GM19238 (cell line): ENCODE results near the gene SLC6A3.

Experiments
- DNase-seq: peaks from one replicate; pipeline ENCODE4 v3.0.0; 2011; ENCODE audit warnings: low spot score; ENCODE audit not compliant: insufficient read length

The SLC6A3 gene

DNA sequence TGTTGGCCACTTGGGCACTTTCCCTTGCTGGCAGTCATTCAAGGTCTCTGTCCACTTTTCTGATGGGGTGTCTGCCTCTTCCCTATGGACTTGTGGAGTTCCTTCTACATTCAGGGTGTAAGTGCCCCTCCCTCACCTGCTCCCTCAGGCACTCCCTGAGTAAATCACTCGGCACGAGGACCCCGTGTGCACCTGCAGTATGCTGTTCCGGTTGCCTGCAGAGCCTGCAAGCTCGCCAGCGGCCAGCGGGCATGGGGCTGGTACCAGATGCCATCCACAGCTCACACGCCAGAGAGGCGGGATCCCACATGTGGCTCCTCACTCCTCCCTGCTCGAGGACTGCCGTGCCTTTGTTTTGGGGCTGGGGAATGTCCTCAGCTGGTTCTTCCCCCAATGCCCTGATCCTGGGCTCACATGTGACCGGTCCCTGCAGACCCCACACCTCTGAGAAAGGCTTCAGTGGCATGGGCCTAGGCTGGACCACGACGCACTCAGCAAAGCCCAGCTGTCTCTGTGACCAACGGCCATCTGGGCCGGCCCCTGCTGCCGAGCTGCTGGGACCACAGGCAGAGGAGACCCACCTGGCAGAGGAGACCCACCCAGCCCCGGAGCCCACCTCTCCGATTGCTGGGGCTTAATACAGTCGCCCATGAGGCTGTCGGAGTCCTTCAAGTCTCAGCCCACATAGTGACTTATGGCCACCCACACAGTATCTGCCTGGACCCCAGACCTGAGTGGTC is 54.2 kb downstream of the SLC6A3 start:
- no peak for DNase-seq

DNA sequence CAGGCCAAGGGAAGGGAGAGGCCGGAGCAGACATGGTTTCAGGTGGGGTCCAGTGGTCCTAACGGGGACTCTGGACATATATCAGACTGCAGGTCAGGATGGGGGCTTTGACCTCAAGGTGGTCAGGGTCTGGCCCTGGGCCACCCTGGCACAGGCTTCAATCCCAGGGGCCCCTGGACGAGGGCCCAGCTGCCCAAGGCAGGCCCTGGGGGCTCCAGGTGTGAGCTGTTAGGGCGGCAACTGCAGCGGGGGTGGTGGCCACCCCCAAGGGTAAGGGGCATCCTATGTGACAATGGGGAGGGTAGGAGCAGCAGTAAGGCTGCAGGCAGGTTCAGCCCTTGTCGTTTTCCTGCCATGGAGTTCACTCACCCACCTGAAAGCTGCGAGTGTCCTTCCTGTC is 54.9 kb downstream of the SLC6A3 start:
- DNase-seq, result no peak

DNA sequence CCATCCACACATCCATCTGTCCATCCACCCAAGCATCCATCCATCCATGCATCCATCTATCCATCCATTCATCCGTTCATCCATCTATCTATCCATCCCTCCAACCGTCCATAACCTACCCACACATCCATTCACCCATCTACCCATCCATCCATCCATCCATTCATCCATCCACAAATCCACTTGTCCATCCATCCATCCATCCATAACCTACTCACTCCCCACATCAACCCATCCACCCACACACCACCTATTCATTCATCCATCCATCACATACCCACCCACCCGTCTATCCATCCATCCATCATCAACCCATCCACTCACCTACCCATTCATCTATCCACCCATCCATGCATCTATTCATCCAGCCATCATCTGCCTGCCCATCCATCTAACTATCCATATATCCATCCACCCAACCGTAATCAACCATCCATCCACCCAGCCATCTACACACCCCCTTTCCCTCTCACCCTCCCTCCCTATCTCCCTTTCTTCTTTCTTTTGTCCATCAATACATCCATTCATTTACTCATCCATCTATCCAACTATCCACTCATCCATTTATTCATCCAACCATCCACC is 56.8 kb downstream of the SLC6A3 start:
- DNase-seq, result no peak

DNA sequence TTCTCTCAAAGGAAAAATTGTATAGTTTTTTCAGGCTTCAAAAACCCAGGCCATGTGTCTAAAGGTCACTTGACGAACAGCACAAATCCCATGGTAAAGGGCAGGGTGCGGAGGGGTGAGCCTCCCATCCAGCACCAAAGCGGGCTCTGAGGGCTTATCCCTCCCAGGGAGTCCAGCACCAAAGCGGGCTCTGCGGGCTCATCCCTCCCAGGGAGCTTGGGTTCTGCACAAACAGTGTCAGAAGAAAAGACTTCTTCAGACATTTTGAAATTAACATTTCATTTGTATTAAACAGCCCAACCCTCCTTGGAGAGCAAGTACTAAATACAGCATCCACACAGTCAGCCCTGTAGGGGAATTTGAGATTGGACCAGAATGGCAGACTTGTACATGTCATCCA is 57.4 kb downstream of the SLC6A3 start:
- DNase-seq, result no peak

DNA sequence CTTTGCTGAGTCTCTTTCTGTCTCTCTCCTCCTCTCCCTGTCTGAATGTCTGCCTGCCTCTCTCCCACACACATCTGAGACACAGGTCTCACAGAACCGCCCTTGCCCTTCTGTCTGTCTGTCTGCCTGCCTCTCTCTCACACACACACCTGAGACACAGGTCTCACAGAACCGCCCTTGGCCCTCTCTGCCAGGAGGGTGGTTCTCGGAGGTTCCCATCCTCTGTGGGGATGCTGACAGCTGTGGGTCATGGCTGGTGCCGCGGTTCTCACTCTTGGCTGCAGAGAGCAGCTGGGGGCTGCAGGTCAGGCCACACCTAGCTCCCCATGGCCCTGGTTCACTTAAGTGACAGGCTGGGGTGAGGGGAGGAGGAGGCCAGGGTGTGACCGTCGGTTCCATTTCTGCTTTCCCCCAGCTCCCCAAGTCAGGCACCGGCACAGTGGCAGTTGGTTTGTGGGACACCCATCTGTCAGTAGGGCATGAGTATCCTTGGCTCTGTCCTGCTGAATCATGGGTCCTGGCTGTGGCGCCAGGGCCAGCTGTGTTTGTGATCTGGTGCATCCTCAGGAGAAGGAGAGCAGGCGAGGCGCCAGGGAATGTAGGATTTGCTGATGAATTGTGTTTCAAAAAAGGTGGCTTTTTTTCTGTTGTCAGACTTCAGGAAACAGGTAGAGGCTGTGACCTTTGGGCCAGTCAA is 58.0 kb downstream of the SLC6A3 start:
- DNase-seq, result no peak

DNA sequence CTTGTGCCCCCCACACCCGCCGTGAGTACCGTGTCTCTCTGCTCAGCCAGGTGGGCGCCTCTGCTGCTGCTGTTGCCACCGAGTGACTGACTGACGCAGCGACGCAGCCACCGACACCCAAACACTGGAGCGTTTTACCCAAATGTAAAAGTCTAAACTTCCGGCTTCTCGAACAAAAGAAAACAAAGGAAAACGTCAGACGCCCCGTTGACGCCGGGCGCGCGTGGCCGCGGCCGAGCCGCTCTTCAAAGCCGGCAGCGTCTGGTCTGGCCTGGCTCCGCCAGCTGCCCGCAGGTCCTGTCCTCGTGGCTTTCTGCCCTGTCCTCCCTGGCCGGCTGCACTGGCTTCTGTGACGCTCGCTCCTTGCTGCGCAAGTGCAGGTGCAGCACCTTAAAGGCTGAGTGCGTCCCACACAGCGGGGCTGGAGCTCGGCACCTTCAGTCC is 58.9 kb downstream of the SLC6A3 start:
- DNase-seq, result peak; percentile 53

DNA sequence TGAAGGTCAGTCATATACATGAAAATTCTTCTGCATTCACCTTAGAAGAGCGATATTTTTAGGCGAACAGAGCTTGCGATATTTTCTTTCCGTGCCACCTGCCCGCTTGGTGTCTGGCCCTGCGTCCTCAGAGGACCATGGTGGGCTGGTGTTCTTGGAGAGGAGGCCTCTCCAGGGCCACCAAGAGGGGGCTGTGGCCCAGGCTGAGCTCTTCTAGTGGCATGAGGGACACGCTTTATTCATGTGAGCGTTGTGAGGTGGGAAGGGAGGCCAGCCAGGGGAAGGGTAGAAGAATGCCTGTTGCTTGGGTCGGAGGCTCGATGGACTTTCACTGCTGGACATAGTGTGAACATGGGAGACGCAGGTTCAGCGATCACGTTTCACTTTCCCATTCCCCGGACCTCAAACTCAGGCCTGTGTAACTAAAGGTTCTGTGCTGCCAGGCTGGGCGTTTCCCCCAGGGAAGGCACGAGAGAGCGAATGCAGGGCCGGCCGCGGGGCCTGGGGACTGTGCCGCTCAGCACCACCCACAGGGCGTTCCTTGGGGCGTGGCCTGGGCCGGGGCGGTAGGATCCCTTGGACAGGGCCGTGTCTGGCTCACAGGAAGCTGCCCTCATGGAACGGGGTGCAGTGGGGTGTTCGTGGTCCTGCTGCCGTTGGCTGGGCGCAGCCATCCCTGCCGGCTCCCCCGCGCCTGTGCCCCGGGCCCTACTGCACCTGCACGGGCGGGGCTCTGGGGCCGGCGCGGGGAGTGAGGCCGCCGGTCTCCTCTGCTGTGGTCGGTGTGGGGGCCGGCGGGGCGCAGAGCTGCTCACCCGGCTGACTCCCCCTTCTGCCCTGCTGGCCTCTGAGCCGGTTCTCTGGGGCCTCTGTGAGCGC is 59.6 kb downstream of the SLC6A3 start:
- DNase-seq, result peak; percentile 83

DNA sequence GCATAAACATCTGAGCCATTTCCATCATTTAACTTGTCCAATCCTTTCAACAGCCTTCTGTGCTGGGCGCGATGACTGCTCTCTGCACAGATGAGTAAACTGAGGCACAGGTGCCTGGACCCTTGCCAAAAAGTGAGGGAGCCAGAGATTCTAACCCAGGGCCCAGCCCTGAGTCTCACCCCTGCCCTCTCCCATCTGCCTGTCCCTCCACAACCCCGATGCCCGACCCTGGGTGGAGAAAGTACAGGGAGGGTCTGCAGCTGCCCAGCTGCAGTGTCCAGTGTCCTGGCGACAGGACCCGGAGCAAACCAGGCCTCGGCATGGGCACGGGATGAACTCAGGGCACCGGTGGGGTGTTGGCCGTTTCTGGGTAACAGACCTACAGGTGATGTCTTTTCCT is 60.7 kb downstream of the SLC6A3 start:
- no peak for DNase-seq

DNA sequence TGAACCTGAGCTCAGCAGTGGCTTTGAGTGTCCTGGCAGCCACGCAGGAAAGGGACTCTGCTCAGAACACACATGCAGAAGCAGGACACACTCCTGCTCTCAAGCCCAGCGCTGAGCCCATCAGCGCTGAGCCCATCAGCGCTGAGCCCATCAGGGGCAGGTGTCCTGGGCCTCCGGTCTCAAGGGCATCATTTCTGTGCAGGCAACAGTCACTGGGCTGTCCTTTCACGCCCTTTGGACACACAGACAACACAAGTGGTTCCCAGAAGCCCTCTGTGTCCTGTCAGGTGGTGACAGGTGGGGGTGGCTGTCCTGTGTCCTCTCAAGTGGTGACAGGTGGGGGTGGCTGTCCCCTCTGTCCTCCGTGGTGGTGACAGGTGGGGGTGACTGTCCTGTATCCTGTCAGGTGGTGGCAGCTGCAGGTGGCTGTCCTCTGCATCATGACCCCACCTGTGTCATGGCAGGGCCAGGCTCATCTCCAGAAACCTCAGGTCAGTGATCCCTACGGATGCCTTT is 61.3 kb downstream of the SLC6A3 start:
- no peak for DNase-seq

DNA sequence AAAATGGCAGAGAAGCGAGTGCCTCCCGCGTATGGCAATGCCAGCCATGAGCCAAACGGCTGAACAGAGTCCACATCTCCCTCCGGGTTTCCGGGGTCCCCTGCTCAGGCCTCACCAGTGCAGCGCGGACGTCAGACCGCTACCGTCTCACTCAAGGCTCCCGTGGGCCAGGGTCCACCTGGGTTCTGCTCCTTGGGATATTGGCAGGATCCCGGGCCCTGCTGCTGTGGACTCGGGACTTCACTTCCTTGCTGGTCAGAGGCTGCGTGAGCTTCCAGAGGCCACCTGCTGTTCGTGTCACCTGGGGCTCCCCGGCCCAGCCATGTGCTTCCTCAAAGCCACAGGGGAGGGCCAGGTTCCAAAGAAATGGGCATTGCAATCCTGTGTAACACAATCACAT is 61.9 kb downstream of the SLC6A3 start:
- no peak for DNase-seq

DNA sequence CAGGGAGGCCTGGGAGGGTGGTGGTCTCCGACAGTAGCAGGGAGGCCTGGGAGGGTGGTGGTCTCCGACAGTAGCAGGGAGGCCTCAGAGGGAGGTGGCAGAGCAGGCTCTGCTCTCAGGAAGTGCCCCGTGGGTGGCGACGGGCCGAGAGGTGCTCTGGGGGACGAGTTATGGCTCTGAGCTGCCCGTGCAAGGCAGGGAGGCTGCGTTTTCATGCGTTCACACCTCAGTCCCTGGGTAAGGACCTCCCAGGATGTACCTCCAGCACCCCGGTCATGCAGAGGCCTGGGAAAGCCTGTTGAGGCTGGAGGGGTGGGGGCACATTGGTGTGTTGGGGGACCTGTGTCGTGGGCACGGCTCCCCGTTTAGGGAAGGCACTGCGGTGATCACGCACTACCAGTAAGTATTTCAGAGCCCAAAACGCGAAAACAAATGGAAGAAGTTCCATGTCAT is 63.0 kb downstream of the SLC6A3 start:
- no peak for DNase-seq

DNA sequence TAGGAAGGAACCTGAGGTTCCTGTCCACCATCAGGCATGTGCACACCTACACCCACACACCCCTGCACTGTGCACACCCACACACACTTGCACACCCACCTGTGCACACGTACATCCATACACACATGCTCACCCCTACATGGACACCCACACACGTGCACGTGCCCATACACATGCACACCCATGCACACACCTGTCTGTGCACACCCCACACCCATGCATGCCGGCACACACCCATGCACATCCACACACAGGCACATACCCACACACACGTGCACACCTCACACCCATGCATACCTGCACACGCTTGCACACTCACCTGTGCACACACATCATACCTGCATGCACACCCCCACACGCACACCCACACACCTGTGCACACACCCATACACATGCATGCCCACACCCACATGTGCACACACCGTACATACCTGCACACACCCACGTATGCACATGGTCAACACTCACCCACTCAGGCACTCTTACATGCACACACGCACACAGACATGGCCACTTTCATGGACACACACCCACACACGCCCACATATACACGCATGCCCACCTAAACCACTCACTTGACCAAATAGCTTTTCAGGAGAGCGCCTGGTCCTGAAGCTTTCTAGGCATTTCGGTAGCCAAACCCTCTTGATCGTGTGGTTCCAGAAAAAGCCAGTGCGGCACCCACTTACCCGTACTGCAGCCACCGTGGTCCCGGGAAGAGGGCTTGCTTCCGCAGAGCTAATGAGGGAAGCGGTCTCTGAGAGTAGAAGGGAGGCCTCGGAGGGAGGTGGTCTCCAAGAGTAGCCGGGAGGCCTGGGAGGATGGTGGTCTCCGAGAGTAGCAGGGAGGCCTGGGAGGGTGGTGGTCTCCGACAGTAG is 63.6 kb downstream of the SLC6A3 start:
- DNase-seq, result no peak

DNA sequence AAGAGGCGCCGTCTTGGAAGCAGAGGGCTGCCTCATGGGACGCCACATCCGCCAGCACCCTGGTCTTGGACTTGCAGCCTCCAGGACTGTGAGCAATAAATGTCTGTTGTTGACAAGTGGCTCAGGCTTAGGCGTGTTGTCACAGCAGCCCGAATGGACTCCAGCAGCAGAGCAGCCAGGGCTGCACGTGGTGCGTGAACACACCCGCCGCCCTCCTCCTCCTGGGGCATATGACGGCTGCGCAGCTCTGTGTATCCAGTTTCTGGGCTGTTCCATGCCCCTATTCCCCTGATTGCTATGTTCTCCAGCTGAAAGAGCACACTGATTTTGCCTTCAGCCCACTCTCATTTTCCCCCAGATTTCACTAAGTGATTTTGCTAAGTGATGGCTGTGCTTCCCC is 64.3 kb downstream of the SLC6A3 start:
- DNase-seq, result no peak

DNA sequence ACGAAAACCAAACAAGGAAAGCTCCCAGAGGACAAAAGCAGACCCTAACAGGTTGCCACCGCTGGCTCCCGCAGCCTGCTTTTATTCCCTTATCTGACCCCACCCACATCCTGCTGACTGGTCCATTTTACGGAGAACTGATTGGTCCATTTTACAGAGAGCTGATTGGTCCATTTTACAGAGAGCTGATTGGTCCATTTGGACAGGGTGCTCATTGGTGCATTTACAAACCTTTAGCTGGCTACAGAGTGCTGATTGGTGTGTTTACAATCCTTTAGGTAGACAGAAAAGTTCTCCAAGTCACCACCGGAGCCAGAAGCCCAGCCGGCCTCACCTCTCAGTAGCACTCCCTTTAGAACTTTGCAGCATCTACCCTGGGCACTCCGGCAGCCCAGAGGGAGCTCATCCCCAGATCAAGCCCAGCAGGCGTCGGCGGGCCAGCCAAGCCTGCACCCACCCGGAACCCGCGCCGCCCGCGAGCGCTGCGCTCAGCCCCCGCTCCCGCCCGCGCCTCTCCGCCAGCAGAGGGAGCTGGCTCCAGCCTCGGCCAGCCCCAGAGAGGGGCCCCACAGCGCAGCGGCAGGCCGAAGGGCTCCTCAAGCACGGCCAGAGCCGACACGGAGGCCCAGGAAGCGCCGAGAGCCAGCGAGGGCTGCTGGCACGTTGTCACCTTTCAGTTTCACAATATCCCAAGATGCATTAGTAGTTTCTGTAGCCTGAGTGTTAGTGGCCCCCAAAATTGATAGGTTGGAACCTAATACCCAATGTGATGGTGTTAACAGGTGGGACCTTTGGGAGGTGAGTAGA is 65.0 kb downstream of the SLC6A3 start:
- no peak for DNase-seq

DNA sequence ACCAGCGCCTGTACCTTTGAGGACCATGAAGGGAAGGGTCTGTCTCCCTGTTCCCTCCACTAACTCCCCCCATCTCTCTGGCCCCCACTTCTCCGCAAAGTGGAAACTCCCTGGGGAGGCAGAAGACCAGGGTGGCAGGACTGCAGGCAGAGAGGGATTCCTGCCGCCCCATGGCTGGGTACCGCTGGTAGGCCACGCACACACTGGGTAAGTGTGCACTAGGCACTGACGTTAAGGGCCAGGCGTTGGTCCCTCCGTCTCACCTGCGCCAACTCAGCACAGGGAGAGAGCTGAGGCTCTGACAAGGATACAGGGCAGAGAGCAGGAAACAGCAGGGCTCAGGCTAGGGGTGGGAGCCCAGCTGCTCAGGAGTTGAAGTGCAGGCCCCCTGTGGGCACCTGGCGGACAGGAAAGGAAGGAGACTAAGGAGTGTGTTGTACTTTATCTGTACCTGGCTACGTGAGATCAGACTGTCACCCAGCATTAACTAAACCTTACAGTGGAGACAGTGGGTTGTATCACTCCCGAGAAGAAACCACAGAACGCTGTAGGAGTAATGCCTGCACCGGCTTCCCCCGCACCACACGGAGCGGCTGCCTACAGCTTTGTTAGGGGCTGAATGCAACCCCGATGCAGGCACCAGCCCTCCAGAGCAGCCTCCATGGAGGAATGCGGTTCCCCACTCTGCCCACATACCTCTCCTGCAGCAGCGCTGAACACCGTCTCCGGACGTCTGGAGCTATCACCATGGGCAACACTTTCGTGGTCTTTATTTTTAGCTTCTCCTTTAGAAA is 66.2 kb downstream of the SLC6A3 start:
- DNase-seq, result no peak

DNA sequence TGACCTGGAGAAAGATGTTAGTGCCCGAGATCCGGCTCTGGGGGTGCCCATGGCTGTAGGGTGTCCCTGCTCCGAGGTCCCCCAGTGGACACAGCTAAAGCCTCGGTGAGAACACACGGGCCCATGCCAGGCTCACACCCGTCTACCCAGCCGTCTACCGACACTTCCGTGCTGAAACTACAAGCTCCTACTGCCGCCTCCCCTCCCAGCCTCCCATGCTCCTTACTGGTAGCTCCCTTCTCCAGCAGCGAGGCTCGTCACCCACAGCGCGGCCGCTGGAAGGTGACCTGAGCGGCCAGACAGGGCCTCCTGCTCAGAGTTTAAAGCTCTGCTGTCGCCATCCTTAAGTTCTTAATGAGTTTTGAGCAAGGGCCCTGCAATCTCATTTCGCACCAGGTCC is 67.1 kb downstream of the SLC6A3 start:
- no peak for DNase-seq

DNA sequence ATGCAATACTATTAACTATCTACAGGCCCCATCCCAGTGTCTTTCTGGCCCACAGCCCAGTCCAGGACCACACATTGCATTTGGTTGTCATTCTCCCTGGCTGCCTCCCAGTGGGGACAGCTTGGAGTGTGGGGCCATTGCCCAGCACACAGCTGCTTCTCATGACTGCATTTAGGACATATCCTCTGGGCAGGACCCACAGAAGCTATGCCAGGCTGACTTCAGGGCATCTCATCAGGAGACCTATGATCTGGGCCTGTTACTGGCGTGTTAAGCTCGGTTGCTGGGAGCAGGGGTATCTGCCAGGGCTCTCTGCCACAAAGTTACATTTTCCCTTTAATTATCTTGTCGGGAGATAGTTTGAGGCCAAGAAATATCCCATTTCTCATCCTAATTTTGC is 68.3 kb downstream of the SLC6A3 start:
- no peak for DNase-seq

DNA sequence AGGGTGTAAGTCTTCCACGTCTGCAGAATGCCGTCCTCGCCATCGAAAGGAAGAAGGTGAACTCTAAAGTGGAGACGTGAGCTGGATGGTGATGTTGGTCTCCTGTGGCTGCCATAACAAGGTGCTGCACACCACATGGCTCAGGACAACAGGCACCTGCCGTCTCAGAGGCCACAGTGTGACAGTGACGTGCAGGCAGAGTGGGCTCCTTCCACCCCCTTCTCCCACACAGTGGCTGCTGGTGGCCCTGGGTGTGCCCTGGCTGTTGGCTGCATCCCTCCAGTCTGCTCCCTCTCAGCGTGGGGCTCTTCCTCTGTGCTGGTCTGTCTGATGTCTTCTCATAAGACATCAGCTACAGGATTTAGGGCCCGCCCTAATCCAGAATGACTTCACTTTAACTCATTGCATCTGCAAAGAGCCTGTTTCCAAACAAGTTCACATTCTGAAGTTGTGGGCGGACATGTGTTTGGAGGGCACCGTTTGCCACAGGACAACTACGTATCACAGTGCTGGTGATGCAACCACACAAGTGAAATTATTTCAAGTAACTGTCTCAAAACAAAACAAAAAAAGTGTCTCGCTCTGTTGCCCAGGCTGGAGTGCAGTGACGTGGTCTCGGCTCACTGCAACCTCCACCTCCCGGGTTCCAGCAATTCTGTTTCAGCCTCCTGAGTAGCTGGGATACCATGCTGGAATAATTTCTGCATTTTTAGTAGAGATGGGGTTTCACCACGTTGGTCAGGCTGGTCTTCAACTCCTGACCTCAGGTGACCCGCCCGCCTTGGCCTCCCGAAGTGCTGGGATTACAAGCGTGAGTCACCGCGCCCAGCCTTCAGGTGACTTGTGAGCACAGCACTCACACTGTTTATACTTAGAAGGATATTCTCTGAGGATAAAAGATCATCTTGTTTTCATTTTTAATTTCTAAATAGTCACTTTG is 69.1 kb downstream of the SLC6A3 start:
- no peak for DNase-seq
